ENCODE results near the gene CEP170B. TPM values are rescaled to one million over a fixed set of nuclear protein-coding genes. Genes with fewer than 3 reads are reported as not detected.

Gene CEP170B
- polyA plus RNA-seq, 2 of the 4 experiments (the other 2 are of a cell fraction) = 4.5 to 13.5 TPM

GRCh38 chr14:104876251-104876699, 11.2 kb downstream of the CEP170B start:
- 0 out of 2 replicates have a peak, but pooled peaks have one; percentile 65 for TF ChIP-seq MAZ (IDR thresholded peaks at IDR 0.05; ENCODE audit: borderline replicate concordance, low read depth, low read length)
- no peak for TF ChIP-seq HOXA7 (CRISPR knock-in tag; IDR thresholded peaks at IDR 0.05)
- Histone ChIP-seq H3K27ac (no peak overlapping the region), H3K9me3 (no peaks in the 10 kb centered on the region), H3K4me2 (no peak overlapping the region), H3K4me3 (no peak overlapping the region), H3K4me1 (no peaks in the 10 kb centered on the region)
- POLR2A ChIA-PET = interaction anchor here (1.0 kb wide), 1 partner anchor 18 kb away, joined by 3 read pairs; no protein-coding TSS in a partner anchor
- peak; percentile 6 to 82; a peak in 3 of 6 replicates for ATAC-seq
- peak; percentile 28 to 69 for DNase-seq (ENCODE audit: low read depth in 1 of 2, low spot score in 1 of 2)
- FAIRE-seq = no peak
- CTCF ChIA-PET = interaction anchor here (1.0 kb wide), 2 partner anchors 9 to 170 kb away, joined by 3 read pairs; no protein-coding TSS in a partner anchor
- 78% methylated on average over 4 of the region's 8 CpGs for whole genome bisulfite sequencing (ENCODE audit: missing lambda C conversion rate)

GRCh38 chr14:104877066-104877805, 12.2 kb downstream of the CEP170B start:
- CTCF ChIA-PET = interaction anchor here (1.0 to 1.1 kb wide), 3 partner anchors 9 to 169 kb away, joined by 3 read pairs; no protein-coding TSS in a partner anchor
- no peak for TF ChIP-seq SMC3 (IDR thresholded peaks at IDR 0.05)
- no peak for TF ChIP-seq TFCP2L1 (CRISPR knock-in tag; IDR thresholded peaks at IDR 0.05)
- TF ChIP-seq HDAC2 (IDR thresholded peaks at IDR 0.05) = no peak
- TF ChIP-seq KDM5A (IDR thresholded peaks at IDR 0.05) = no peak
- no peak for TF ChIP-seq E2F6 (IDR thresholded peaks at IDR 0.05; ENCODE audit: borderline replicate concordance, low read depth)
- TF ChIP-seq HEYL (CRISPR knock-in tag; IDR thresholded peaks at IDR 0.05) = no peak
- no peak for TF ChIP-seq HOXA7 (CRISPR knock-in tag; IDR thresholded peaks at IDR 0.05)
- no peak for TF ChIP-seq CHD4 (IDR thresholded peaks at IDR 0.05; ENCODE audit: borderline replicate concordance)
- no peak for TF ChIP-seq NPAS2 (CRISPR knock-in tag; IDR thresholded peaks at IDR 0.05; ENCODE audit: borderline replicate concordance)
- no peak for TF ChIP-seq JUNB (IDR thresholded peaks at IDR 0.05)
- no peak for TF ChIP-seq ESRRA (IDR thresholded peaks at IDR 0.05; ENCODE audit: borderline replicate concordance, low read length)
- TF ChIP-seq CBX2 (IDR thresholded peaks at IDR 0.05; ENCODE audit: borderline replicate concordance, low read depth) = no peak
- TF ChIP-seq CTCF (IDR thresholded peaks at IDR 0.05) = no peak

GRCh38 chr14:104877806-104878550, 12.9 kb downstream of the CEP170B start:
- POLR2A ChIA-PET = no interaction called here
- Histone ChIP-seq H3K4me2 (no peak overlapping the region), H3K4me1 (peaks cover 9% of the 10 kb centered on the region; the same call in 1 of the 3 replicates), H3K27ac (no peak overlapping the region), H3K4me3 (no peak overlapping the region), H3K9me3 (no peaks in the 10 kb centered on the region)
- no peak for DNase-seq (ENCODE audit: low read depth in 1 of 2, low spot score in 1 of 2)
- ATAC-seq = no peak
- WGBS (ENCODE audit: missing lambda C conversion rate) = 87% methylated on average over 25 of the region's 30 CpGs
- no peak for FAIRE-seq
- CTCF ChIA-PET = interaction anchor here (1.1 kb wide), 1 partner anchor 18 kb away, joined by 3 read pairs; no protein-coding TSS in a partner anchor
- TF ChIP-seq GATA3 (IDR thresholded peaks at IDR 0.05; ENCODE audit: borderline replicate concordance) (no peak), CTCF (IDR thresholded peaks at IDR 0.05) (no peak), BCL3 (IDR thresholded peaks at IDR 0.05) (no peak), HES2 (IDR thresholded peaks at IDR 0.05) (no peak), CHD2 (IDR thresholded peaks at IDR 0.05; ENCODE audit: low read length, partially characterized antibody) (no peak), RARB (CRISPR knock-in tag; IDR thresholded peaks at IDR 0.05) (no peak), FOXS1 (CRISPR knock-in tag; IDR thresholded peaks at IDR 0.05) (no peak), CBX2 (IDR thresholded peaks at IDR 0.05; ENCODE audit: borderline replicate concordance, low read depth) (no peak), ELK1 (IDR thresholded peaks at IDR 0.05; ENCODE audit: low read depth, low read length) (no peak), CEBPB (IDR thresholded peaks at IDR 0.05) (no peak), CBX8 (IDR thresholded peaks at IDR 0.05) (no peak), HOXB5 (CRISPR knock-in tag; IDR thresholded peaks at IDR 0.05) (no peak)

More at GRCh38 chr14:104877066-104877805, 12.2 kb downstream of the CEP170B start:
- Histone ChIP-seq H3K4me3 (no peak overlapping the region), H3K4me1 (peaks cover 5% of the 10 kb centered on the region; the same call in 1 of the 3 replicates), H3K4me2 (no peak overlapping the region), H3K9me3 (no peaks in the 10 kb centered on the region), H3K27ac (no peak overlapping the region)
- 73% methylated on average over 4 of the region's 14 CpGs for WGBS (ENCODE audit: missing lambda C conversion rate)
- no peak for ATAC-seq
- no peak for FAIRE-seq
- DNase-seq (ENCODE audit: low read depth in 1 of 2, low spot score in 1 of 2) = no peak
- POLR2A ChIA-PET = no interaction called here
